Kidney (tissue), 14 donors: ENCODE results near the gene EPB41L5. TPM values are rescaled to one million over a fixed set of nuclear protein-coding genes. Genes with fewer than 3 reads are reported as not detected.

ENCODE experiments used
- DNase-seq, 5 donors: peaks; one replicate each; pipeline ENCODE4 v3.0.0-alpha.2; 2013 to 2020
- FAIRE-seq: peaks from 2 replicates; lab custom pipeline; 2012; peaks lifted over from hg19 to GRCh38; lab: Jason Lieb, UNC
- H3K27ac ChIP-seq, 2 donors: one replicate each; pipeline ENCODE4 v1.7.0; 2013; ENCODE audit warnings: low read depth in 2 of 2, low read length in 2 of 2, inconsistent platforms in 1 of 2
- H3K27me3 ChIP-seq: one replicate; pipeline ENCODE4 v1.7.1; 2013; ENCODE audit warnings: low read length, inconsistent platforms; ENCODE audit not compliant: control insufficient read depth, insufficient read depth
- H3K36me3 ChIP-seq, 3 donors: one replicate each; pipeline versions ENCODE4 v1.7.0 to v1.7.1; 2013; ENCODE audit warnings: low read length in 3 of 3, control low read depth in 1 of 3, inconsistent platforms in 1 of 3; ENCODE audit not compliant: insufficient read depth in 3 of 3, control insufficient read depth in 2 of 3
- H3K4me1 ChIP-seq, 3 donors: one replicate each; pipeline versions ENCODE4 v1.7.0 to v1.7.1; 2013; ENCODE audit warnings: low read length in 3 of 3, inconsistent platforms in 1 of 3, low read depth in 1 of 3; ENCODE audit not compliant: control insufficient read depth in 2 of 3, insufficient read depth in 2 of 3
- H3K4me3 ChIP-seq, 3 donors: one replicate each; pipeline versions ENCODE4 v1.7.0 to v1.8.1; 2013; ENCODE audit warnings: low read length in 3 of 3, control low read depth in 1 of 3, inconsistent platforms in 1 of 3
- H3K9ac ChIP-seq, 3 donors: one replicate each; pipeline versions ENCODE4 v1.7.0 to v1.7.1; 2013; ENCODE audit warnings: low read length in 3 of 3, control low read depth in 1 of 3, inconsistent platforms in 1 of 3
- H3K9me3 ChIP-seq, 3 donors: one replicate each; pipeline versions ENCODE4 v1.7.0 to v1.7.1; 2013; ENCODE audit warnings: low read length in 3 of 3, control low read depth in 1 of 3, inconsistent platforms in 1 of 3; ENCODE audit not compliant: control insufficient read depth in 2 of 3, insufficient read depth in 1 of 3
- intact Hi-C: fragments of 100-400 bp; cut with DNase I; formaldehyde crosslinking; loops from one replicate; pipeline ENCODE4 v1.11.1; 2022
- polyA plus RNA-seq: library from polyadenylated mRNA; stranded (reverse); fragments of 350-450 nt; fragmentation: Illumina TruSeq; extraction: RNeasy Lipid Tissue Mini Kit (QIAGEN cat#74804); gene quantifications from one replicate; pipeline ENCODE4 v1.2.3, GENCODE V29; 2014; ENCODE audit warnings: low read depth, low replicate concordance; ENCODE audit not compliant: insufficient read depth
- total RNA-seq: library from RNA; stranded (reverse); fragmentation: NEBNext Ultra II Directional; extraction: Animal tissue kit (Norgen Biotek cat#: 25700); gene quantifications from one replicate; pipeline ENCODE4 v1.2.1, GENCODE V29; 2021
- TF ChIP-seq, protein P1 (sequence below): IDR thresholded peaks from 3 replicates; pipeline ENCODE4 v1.5.1; 2012; ENCODE audit warnings: mild to moderate bottlenecking, moderate library complexity, borderline replicate concordance; ENCODE audit not compliant: insufficient read depth; ENCODE audit errors: extremely low read depth
- donor health status: control.
- donor health status: control.
- donor health status: control.
- donor health status: control.
- donor health status: control.
- donor health status: DM: yes; HTN: yes; CAD: no.
- donor health status: Normal renal cell carcinoma (clear cell type).

Gene EPB41L5
- total and polyA plus RNA-seq, 2 donors from 2014 or later: 28.2 to 49.4 TPM

DNA sequence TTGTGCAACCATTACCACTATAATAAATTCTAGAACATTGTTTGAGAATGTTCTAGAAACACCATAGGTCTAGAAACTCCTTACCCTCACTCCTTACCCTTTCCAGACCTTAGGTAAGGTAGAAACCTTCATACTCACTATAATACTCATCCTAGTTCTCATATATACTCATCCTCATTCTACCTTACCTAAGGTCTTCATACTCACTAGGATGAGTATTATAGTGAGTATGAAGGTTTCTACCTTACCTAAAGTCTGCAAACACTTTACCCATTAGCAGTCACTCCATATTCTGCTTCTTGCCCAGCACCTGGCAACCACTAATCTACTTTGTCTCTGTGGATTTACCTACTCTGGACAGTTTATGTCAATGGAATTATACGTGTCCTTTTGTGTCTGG is 135.4 kb downstream of the EPB41L5 start:
- TF ChIP-seq, protein P1, sequence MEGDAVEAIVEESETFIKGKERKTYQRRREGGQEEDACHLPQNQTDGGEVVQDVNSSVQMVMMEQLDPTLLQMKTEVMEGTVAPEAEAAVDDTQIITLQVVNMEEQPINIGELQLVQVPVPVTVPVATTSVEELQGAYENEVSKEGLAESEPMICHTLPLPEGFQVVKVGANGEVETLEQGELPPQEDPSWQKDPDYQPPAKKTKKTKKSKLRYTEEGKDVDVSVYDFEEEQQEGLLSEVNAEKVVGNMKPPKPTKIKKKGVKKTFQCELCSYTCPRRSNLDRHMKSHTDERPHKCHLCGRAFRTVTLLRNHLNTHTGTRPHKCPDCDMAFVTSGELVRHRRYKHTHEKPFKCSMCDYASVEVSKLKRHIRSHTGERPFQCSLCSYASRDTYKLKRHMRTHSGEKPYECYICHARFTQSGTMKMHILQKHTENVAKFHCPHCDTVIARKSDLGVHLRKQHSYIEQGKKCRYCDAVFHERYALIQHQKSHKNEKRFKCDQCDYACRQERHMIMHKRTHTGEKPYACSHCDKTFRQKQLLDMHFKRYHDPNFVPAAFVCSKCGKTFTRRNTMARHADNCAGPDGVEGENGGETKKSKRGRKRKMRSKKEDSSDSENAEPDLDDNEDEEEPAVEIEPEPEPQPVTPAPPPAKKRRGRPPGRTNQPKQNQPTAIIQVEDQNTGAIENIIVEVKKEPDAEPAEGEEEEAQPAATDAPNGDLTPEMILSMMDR: no peak
- H3K4me1 ChIP-seq: no peaks in the 10 kb centered on the region
- intact Hi-C loops: no loop called here
- no peaks in the 10 kb centered on the region for H3K9me3 ChIP-seq
- FAIRE-seq (no peak), DNase-seq (no peak)
- peaks cover 8% of the 10 kb centered on the region in 3 donors for H3K36me3 ChIP-seq
- H3K9ac ChIP-seq: no peak overlapping the region
- H3K27ac ChIP-seq: no peak overlapping the region
- H3K27me3 ChIP-seq: no peaks in the 10 kb centered on the region
- H3K4me3 ChIP-seq: no peak overlapping the region

DNA sequence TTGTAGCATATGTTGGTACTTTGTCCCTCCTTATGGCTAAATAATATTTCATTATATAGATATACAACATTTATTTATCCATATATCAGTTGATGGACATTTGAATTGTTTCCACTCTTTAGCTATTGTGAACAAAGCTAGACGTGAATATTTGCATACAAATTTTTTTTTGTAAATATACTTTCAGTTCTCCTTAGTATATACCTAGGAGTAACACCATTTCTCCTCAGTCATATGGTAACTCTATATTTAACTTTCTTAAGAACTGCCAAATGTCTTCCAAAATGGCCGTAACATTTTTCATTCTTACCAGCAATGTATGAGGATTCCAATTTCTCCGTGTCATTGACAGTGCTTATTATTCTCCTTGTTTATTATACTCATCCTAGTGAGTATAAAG is 135.8 kb downstream of the EPB41L5 start:
- Histone ChIP-seq H3K27me3 (no peaks in the 10 kb centered on the region), H3K27ac (no peak overlapping the region), H3K4me3 (no peak overlapping the region), H3K4me1 (no peaks in the 10 kb centered on the region), H3K36me3 (peaks cover 8% of the 10 kb centered on the region in 3 donors), H3K9me3 (no peaks in the 10 kb centered on the region), H3K9ac (no peak overlapping the region)
- no peak for FAIRE-seq
- TF ChIP-seq, protein P1: no peak
- intact Hi-C loops: no loop called here
- DNase-seq: no peak

DNA sequence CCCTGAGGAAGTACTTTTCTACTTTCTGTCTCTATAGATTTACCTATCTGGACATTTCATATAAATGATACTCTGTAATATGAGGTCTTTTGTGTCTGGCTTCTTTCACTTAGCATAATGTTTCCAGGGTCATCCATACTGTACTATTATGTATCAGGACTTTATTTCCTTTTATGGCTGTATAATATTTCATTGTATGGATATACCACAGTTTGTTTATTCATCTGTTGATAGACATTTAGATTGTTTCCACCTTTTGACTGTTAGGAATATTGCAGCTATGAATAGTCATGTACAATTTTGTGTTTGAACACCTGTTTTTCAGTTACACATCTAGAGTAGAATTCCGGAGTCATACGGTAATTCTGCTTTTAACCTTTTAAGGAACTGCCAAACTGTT is 136.5 kb downstream of the EPB41L5 start:
- H3K27me3 ChIP-seq: no peaks in the 10 kb centered on the region
- TF ChIP-seq, protein P1: no peak
- no peak overlapping the region for H3K27ac ChIP-seq
- FAIRE-seq: no peak
- no peaks in the 10 kb centered on the region for H3K4me1 ChIP-seq
- no peak overlapping the region for H3K9ac ChIP-seq
- peaks cover 6 to 8% (median 8%) of the 10 kb centered on the region in 3 donors for H3K36me3 ChIP-seq
- intact Hi-C loops: no loop called here
- H3K9me3 ChIP-seq: no peaks in the 10 kb centered on the region
- no peak overlapping the region for H3K4me3 ChIP-seq
- no peak for DNase-seq

GRCh38 chr2:120150040-120150482 is 137.2 kb downstream of the EPB41L5 start:
- no peak overlapping the region for H3K9ac ChIP-seq
- H3K27ac ChIP-seq: no peak overlapping the region
- DNase-seq (no peak), FAIRE-seq (no peak)
- no peaks in the 10 kb centered on the region for H3K9me3 ChIP-seq
- peaks cover 6 to 8% (median 8%) of the 10 kb centered on the region in 3 donors for H3K36me3 ChIP-seq
- no peaks in the 10 kb centered on the region for H3K4me1 ChIP-seq
- intact Hi-C loops: no loop called here
- H3K4me3 ChIP-seq: no peak overlapping the region
- no peaks in the 10 kb centered on the region for H3K27me3 ChIP-seq
- TF ChIP-seq, protein P1: no peak
